PC-3 (cell line): ENCODE results near the gene THEM4. TPM values are rescaled to one million over a fixed set of nuclear protein-coding genes. Genes with fewer than 3 reads are reported as not detected.

Source experiments
- ATAC-seq: fragments of 200-7000 bp; cut with Tn5 transposase; 2 replicates; pipeline ENCODE4 v1.9.1; 2020; ENCODE audit warnings: mild to moderate bottlenecking, moderate library complexity
- BruUV-seq: library from RNA; stranded (reverse); fragments of 400-500 nt; replicated peaks from 2 replicates; lab custom pipeline; 2021; lab: Mats Ljungman, UMichigan
- CTCF ChIA-PET: fragments of 300-600 bp; sonication (Branson Sonifier 250); formaldehyde crosslinking; loops from one replicate; lab custom pipeline; 2022; ENCODE audit warnings: antibody characterized with exemption; lab: Charles Lee
- POLR2A ChIA-PET: fragments of 300-600 bp; sonication (Branson Sonifier 250); formaldehyde crosslinking; loops from one replicate; lab custom pipeline; 2022; ENCODE audit warnings: antibody characterized with exemption; ENCODE audit not compliant: unreplicated experiment; lab: Charles Lee
- DNase-seq: peaks from one replicate; pipeline ENCODE4 v3.0.0-alpha.2; 2015
- H2AFZ ChIP-seq: fragments of 300-600 bp; sonication (generic); 2 replicates; pipeline ENCODE4 v1.6.0; 2016; ENCODE audit warnings: antibody characterized with exemption, low read length
- H3F3A ChIP-seq: fragments of 300-600 bp; sonication (generic); one replicate; pipeline ENCODE4 v1.6.0; 2017; ENCODE audit warnings: antibody characterized with exemption, low read length, control low read depth, mild to moderate bottlenecking; ENCODE audit not compliant: unreplicated experiment
- H3K27ac ChIP-seq: fragments of 300-600 bp; sonication (generic); 2 replicates; pipeline ENCODE4 v1.5.1; 2016; ENCODE audit warnings: mild to moderate bottlenecking, low read length
- H3K27me3 ChIP-seq: fragments of 300-600 bp; sonication (generic); 2 replicates; pipeline ENCODE4 v1.6.1; 2016; ENCODE audit warnings: low read length, mixed read lengths
- H3K36me3 ChIP-seq: fragments of 300-600 bp; sonication (generic); 2 replicates; pipeline ENCODE4 v1.6.1; 2016; ENCODE audit warnings: low read depth, mixed run types, low read length, mixed read lengths
- H3K4me1 ChIP-seq: fragments of 300-600 bp; sonication (generic); 2 replicates; pipeline ENCODE4 v1.5.1; 2016; ENCODE audit warnings: low read length; ENCODE audit not compliant: insufficient read depth
- H3K4me2 ChIP-seq: fragments of 300-600 bp; sonication (generic); 2 replicates; pipeline ENCODE4 v1.6.0; 2016; ENCODE audit warnings: low read length
- H3K4me3 ChIP-seq: fragments of 300-600 bp; sonication (generic); 2 replicates; pipeline ENCODE4 v1.5.1; 2016; ENCODE audit warnings: mild to moderate bottlenecking, low read length, mixed read lengths
- H3K79me2 ChIP-seq: fragments of 300-600 bp; sonication (generic); 2 replicates; pipeline ENCODE4 v1.6.1; 2017; ENCODE audit warnings: low read length, mixed read lengths
- H3K9ac ChIP-seq: fragments of 300-600 bp; sonication (generic); 2 replicates; pipeline ENCODE4 v1.6.0; 2016; ENCODE audit warnings: mild to moderate bottlenecking, low read length
- H3K9me2 ChIP-seq: fragments of 300-600 bp; sonication (generic); replicated peaks from 2 replicates; pipeline ENCODE4 v1.6.1; 2016; ENCODE audit warnings: mixed run types, low read length, mixed read lengths
- H3K9me3 ChIP-seq: fragments of 300-600 bp; sonication (generic); 2 replicates; pipeline ENCODE4 v1.6.1; 2016; ENCODE audit warnings: low read length, mixed read lengths
- H4K20me1 ChIP-seq: fragments of 300-600 bp; sonication (generic); 2 replicates; pipeline ENCODE4 v1.6.1; 2016; ENCODE audit warnings: low read length, mixed read lengths
- CTCF ChIP-seq: fragments of 300-600 bp; sonication (generic); conservative IDR thresholded peaks from 2 replicates; pipeline ENCODE4 v1.5.1; 2017; ENCODE audit warnings: antibody characterized with exemption, low read depth, mild to moderate bottlenecking, low read length
- EZH2 ChIP-seq: fragments of 300-600 bp; sonication (generic); IDR thresholded peaks from one replicate; pipeline ENCODE4 v1.6.1; 2017; ENCODE audit warnings: antibody characterized with exemption, mild to moderate bottlenecking, low read length; ENCODE audit not compliant: unreplicated experiment
- EZH2phosphoT487 ChIP-seq: fragments of 300-600 bp; sonication (generic); IDR thresholded peaks from 2 replicates; pipeline ENCODE4 v1.6.1; 2018; ENCODE audit warnings: mild to moderate bottlenecking, antibody characterized with exemption, low read length, borderline replicate concordance
- intact Hi-C: fragments of 100-400 bp; cut with micrococcal nuclease; formaldehyde crosslinking; loops from 2 replicates; pipeline ENCODE4 v1.9.0; 2023
- total RNA-seq: library from RNA; depleted of rRNA; stranded (reverse); fragments of >200 nt; gene quantifications from 2 replicates; pipeline ENCODE4 v1.2.3, GENCODE V29; 2014

The THEM4 gene
- total RNA-seq, 1 experiment from 2014 or later = 18.1 TPM

GRCh38 chr1:151943591-151943990, 34.3 kb upstream of the THEM4 start:
- H2AFZ ChIP-seq = no peak overlapping the region
- no peak overlapping the region for H3K27ac ChIP-seq
- no peak for ATAC-seq

DNA sequence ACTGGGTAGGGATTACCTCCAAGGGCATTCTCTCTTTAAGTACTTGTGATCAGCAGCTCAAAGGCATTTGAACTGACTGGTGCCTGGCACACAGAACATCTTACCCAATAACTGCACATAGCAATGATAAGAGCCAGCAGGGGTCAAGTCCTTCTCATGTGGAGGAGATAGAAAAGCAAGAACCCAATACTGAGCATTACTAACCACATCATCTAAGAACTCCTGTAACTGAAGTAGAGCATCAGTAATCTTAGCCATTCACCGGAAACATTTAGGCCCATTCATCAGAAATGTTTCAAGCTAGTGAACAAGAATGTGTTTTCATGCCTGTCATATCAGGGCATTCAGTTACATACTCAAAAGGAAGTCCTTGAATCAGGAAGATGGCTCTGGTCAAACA, 33.6 kb upstream of the THEM4 start:
- ATAC-seq (no peak), DNase-seq (no peak)
- Histone ChIP-seq H3K9me3 (no peaks in the 10 kb centered on the region), H3K79me2 (no peaks in the 10 kb centered on the region), H3K27me3 (no peaks in the 10 kb centered on the region), H3K27ac (no peak overlapping the region), H3K36me3 (no peaks in the 10 kb centered on the region), H3K9me2 (no peaks in the 10 kb centered on the region), H3K4me3 (no peak overlapping the region), H3F3A (peaks cover 9% of the 10 kb centered on the region), H3K9ac (no peak overlapping the region), H2AFZ (no peak overlapping the region), H3K4me2 (no peak overlapping the region), H4K20me1 (no peaks in the 10 kb centered on the region), H3K4me1 (peaks cover 54% of the 10 kb centered on the region)
- CTCF ChIA-PET = no interaction called here
- intact Hi-C loops = no loop called here
- BruUV-seq = no TSS peak
- POLR2A ChIA-PET = interaction anchor here (0.8 kb wide), 1 partner anchor 46 kb away, joined by 5 read pairs; no protein-coding TSS in a partner anchor
- TF ChIP-seq CTCF (no peak), EZH2phosphoT487 (no peak), EZH2 (no peak)

More at GRCh38 chr1:151943591-151943990, 34.3 kb upstream of the THEM4 start:
- Histone ChIP-seq H4K20me1 (no peaks in the 10 kb centered on the region), H3K9ac (no peak overlapping the region), H3K4me2 (no peak overlapping the region), H3K36me3 (no peaks in the 10 kb centered on the region), H3K4me3 (no peak overlapping the region), H3K27me3 (no peaks in the 10 kb centered on the region), H3K4me1 (peaks cover 55% of the 10 kb centered on the region), H3F3A (peaks cover 9% of the 10 kb centered on the region), H3K79me2 (no peaks in the 10 kb centered on the region), H3K9me2 (no peaks in the 10 kb centered on the region), H3K9me3 (no peaks in the 10 kb centered on the region)
- ChIA-PET POLR2A (no interaction called here), CTCF (no interaction called here)
- BruUV-seq = no TSS peak
- no peak for DNase-seq
- TF ChIP-seq EZH2 (no peak), EZH2phosphoT487 (no peak), CTCF (no peak)
- intact Hi-C loops = no loop called here

DNA sequence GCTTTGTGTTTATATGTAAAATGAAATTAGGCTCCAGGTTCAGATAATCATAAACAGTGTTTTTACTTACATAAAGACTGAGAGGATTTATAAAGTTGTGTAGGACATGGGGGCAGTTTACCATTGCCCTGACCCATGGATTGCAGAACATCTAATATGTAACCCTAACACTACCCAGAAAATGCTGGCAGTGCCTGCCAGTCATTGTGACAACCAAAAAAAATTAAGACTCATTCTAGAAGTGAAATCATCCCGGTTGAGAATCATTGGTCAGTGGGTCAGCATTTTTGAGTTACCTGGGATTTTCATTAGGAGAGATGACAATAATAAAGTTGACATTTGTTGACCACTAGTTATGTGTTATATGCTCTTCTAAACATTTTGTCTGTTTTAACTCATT, 31.2 kb upstream of the THEM4 start:
- peak overlapping the region; percentile 23 for H3K4me2 ChIP-seq
- POLR2A ChIA-PET = interaction anchor here (0.6 kb wide), 1 partner anchor 26 kb away, joined by 3 read pairs; no protein-coding TSS in a partner anchor

More for the DNA sequence above, 31.2 kb upstream of the THEM4 start:
- H3K4me1 ChIP-seq = peaks cover 47% of the 10 kb centered on the region
- no peaks in the 10 kb centered on the region for H3K9me3 ChIP-seq
- no peaks in the 10 kb centered on the region for H3K36me3 ChIP-seq
- no TSS peak for BruUV-seq
- no peak overlapping the region for H2AFZ ChIP-seq
- CTCF ChIA-PET = no interaction called here
- H3K4me3 ChIP-seq = no peak overlapping the region
- H3K9me2 ChIP-seq = no peaks in the 10 kb centered on the region
- ATAC-seq (no peak), DNase-seq (no peak)
- no peaks in the 10 kb centered on the region for H4K20me1 ChIP-seq
- intact Hi-C loops = no loop called here
- H3K27me3 ChIP-seq = no peaks in the 10 kb centered on the region
- H3F3A ChIP-seq = peaks cover 4% of the 10 kb centered on the region
- no peak for TF ChIP-seq EZH2phosphoT487
- no peak for TF ChIP-seq CTCF
- TF ChIP-seq EZH2 = no peak
- peak overlapping the region; percentile 68 for H3K27ac ChIP-seq
- peak overlapping the region; percentile 41 for H3K9ac ChIP-seq
- no peaks in the 10 kb centered on the region for H3K79me2 ChIP-seq
